HG03064 (cell line): ENCODE results near the gene ADAM33.

Source experiments
- ATAC-seq: cut with Tn5 transposase; IDR thresholded peaks from one replicate; pipeline ENCODE4 v1.9.1; 2021; ENCODE audit warnings: low read depth; ENCODE audit not compliant: unreplicated experiment

ADAM33 gene, protein sequence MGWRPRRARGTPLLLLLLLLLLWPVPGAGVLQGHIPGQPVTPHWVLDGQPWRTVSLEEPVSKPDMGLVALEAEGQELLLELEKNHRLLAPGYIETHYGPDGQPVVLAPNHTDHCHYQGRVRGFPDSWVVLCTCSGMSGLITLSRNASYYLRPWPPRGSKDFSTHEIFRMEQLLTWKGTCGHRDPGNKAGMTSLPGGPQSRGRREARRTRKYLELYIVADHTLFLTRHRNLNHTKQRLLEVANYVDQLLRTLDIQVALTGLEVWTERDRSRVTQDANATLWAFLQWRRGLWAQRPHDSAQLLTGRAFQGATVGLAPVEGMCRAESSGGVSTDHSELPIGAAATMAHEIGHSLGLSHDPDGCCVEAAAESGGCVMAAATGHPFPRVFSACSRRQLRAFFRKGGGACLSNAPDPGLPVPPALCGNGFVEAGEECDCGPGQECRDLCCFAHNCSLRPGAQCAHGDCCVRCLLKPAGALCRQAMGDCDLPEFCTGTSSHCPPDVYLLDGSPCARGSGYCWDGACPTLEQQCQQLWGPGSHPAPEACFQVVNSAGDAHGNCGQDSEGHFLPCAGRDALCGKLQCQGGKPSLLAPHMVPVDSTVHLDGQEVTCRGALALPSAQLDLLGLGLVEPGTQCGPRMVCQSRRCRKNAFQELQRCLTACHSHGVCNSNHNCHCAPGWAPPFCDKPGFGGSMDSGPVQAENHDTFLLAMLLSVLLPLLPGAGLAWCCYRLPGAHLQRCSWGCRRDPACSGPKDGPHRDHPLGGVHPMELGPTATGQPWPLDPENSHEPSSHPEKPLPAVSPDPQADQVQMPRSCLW

DNA sequence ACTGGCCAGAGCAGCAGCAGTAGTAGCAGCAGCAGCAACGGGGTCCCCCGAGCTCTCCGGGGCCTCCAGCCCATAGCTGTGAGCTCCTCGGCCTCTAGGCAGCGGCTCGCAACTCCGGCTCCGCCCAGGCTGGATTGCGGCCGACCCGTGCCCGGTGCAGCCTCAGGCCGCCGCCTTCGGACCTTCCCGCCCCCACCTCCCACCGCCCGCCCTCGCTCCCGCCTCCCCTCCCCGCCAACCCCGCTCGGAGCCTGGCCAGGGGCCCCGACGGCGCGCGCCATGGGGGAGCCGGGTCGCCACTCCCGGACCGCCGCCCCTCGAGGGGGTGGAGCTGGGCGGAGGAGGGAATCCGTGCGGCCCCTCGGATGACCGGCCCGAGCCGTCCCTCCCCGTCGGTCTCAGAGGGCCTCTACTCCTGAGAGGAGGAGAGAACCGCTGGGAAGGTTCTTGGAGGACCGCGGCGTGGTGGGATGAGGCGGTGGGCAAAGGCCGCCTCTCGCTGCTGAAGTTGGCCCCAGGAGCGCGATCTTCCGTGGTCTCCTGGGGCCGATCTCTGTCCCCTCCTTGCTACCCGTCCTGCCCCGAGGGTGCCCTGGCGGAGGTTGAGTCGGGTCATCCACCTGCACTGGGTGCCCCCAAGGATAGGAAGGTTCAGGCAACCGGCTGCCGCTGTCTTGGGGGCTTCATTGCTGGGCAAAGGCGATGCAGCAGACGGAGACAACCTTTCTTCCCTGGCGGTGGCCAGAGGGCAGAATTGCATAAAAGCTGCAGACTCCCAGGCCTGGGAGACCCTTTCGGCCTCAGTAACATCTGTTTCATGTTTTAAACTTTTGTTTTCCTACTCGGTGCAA lies at the start of gene ADAM33:
ADAM33 (minus strand) TSS at position 80 of the 851 bp plus-strand sequence; CDS start at position 74, 6 bp downstream.
- ATAC-seq, result no peak

GRCh38 chr20:3730803-3731672 lies 49.2 kb upstream of the ADAM33 start:
- ATAC-seq, result no peak

- no peak for ATAC-seq
These were observed 48.2 kb upstream of the ADAM33 start for GRCh38 chr20:3729811-3730540.

GRCh38 chr20:3729378-3729777 lies 47.6 kb upstream of the ADAM33 start:
- ATAC-seq, result no peak

- no peak for ATAC-seq
These were observed 47.1 kb upstream of the ADAM33 start for GRCh38 chr20:3728876-3729275.

GRCh38 chr20:3728354-3728753 lies 46.5 kb upstream of the ADAM33 start:
- no peak for ATAC-seq

- no peak for ATAC-seq
These were observed 45.7 kb upstream of the ADAM33 start for GRCh38 chr20:3727401-3728021.

DNA sequence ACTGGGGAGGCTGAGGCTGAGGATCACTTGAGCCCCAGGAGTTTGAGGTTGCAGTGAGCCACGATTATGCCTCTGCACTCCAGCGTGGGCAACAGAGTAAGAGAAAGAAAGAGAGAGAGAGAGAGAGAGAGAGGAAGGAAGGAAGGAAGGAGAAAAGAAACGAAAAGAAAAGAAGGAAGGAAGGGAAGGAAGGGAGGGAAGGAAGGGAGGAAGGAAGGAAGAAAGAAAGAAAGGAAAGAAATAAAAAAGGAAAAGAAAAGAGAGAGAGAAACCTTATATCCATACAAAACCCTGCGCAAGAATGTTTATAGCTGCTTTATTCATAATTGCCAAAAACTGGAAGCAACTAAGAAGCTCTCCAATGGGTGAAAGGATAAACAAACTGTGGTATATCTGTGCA lies 42.5 kb upstream of the ADAM33 start:
- ATAC-seq, result no peak

DNA sequence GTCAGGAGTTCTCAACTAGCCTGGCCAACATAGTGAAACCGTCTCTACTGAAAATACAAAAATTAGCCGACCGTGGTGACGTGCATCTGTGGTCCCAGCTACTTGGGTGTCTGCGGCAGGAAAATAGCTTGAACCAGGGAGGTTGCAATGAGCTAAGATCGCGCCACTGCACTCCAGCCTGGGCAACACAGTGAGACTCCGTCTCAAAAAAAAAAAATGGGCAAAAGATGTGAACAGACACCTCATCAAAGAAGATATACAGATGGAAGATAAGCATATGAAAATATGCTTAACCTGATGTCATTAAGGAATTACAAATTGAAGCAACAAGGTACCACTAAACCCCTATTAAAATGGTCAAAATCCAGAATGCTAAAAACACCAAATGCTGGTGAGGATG lies 41.5 kb upstream of the ADAM33 start:
- ATAC-seq, result no peak

- ATAC-seq, result no peak
These were observed 40.1 kb upstream of the ADAM33 start for GRCh38 chr20:3721912-3722311.

DNA sequence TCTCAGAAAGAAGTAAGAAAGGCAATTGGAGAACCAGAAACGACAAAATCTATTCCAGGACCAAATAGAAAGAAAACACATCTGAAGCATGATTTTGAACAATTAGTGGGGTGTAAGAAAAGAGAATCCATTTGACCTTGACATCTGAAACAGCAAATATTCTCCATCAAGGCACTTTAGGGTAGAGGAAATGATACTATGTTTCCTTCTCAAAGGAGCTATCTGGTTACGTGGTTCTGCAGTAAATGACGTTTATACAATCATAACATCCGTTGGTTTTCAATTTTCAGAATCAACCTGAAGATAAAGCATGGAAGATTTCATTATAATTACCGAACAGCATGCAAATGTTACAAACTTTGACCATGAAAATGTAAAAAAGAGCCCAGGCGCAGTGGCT lies 38.8 kb upstream of the ADAM33 start:
- no peak for ATAC-seq

DNA sequence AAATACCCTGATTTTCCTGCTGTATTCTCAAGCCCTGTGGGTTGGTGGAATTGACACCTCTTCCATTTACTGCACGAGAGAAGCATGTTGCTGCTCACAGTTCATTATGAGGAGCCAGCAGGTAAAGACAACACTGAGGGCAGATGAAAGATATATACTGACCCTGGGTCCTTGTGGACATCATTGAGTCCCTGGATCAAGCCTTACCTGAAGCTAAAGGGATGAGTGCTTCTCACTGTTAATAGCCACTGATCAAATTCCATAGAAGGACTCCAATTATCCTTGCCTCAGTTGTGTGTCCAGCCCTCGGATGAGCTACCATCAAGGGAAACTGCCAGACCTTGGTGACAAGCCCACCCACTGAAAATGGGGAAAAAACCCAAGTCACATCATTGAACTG lies 38.3 kb upstream of the ADAM33 start:
- ATAC-seq, result no peak

- ATAC-seq, result no peak
These were observed 37.2 kb upstream of the ADAM33 start for GRCh38 chr20:3719046-3719445.

GRCh38 chr20:3716195-3716834 lies 34.5 kb upstream of the ADAM33 start:
- ATAC-seq, result no peak

GRCh38 chr20:3714092-3714491 lies 32.3 kb upstream of the ADAM33 start:
- ATAC-seq, result no peak

GRCh38 chr20:3712279-3712873 lies 30.6 kb upstream of the ADAM33 start, which contains the start of gene SIGLEC1:
SIGLEC1 (minus strand) TSS chr20:3712600; CDS start chr20:3707128, 5,472 bp downstream.
- ATAC-seq, result no peak

GRCh38 chr20:3711484-3711941 lies 29.7 kb upstream of the ADAM33 start:
- no peak for ATAC-seq
